H9 (cell line): ENCODE data around the gene CYP24A1. TPM values are rescaled to one million over a fixed set of nuclear protein-coding genes. Genes with fewer than 3 reads are reported as not detected.

Experiments used
- DNase-seq: peaks from one replicate; pipeline ENCODE4 v3.0.0-alpha.2; 2017
- H2AFZ ChIP-seq: one replicate; pipeline ENCODE4 v1.6.1; 2013; ENCODE audit warnings: mild to moderate bottlenecking, low read length, control low read depth, moderate library complexity
- H2AK5ac ChIP-seq: 2 replicates; pipeline ENCODE4 v1.6.1; 2013; ENCODE audit warnings: low read length, control low read depth, mixed read lengths; ENCODE audit not compliant: insufficient read length
- H2BK120ac ChIP-seq: one replicate; pipeline ENCODE4 v1.6.1; 2013; ENCODE audit warnings: low read depth, mild to moderate bottlenecking, low read length, control low read depth, inconsistent platforms; ENCODE audit not compliant: poor library complexity, severe bottlenecking
- H2BK12ac ChIP-seq: 2 replicates; pipeline ENCODE4 v1.6.1; 2013; ENCODE audit warnings: low read length, control low read depth, mixed read lengths, low read depth; ENCODE audit not compliant: insufficient read length
- H2BK15ac ChIP-seq: 2 replicates; pipeline ENCODE4 v1.6.1; 2013; ENCODE audit warnings: low read depth, low read length, control low read depth
- H2BK20ac ChIP-seq: one replicate; pipeline ENCODE4 v1.6.1; 2013; ENCODE audit warnings: low read depth, mild to moderate bottlenecking, low read length, control low read depth, inconsistent platforms; ENCODE audit not compliant: poor library complexity, severe bottlenecking
- H2BK5ac ChIP-seq: 2 replicates; pipeline ENCODE4 v1.6.1; 2013; ENCODE audit warnings: low read length, control low read depth, mixed read lengths; ENCODE audit not compliant: insufficient read length
- H3K14ac ChIP-seq: 2 replicates; pipeline ENCODE4 v1.6.1; 2013; ENCODE audit warnings: low read length, control low read depth; ENCODE audit not compliant: insufficient read depth
- H3K18ac ChIP-seq: 2 replicates; pipeline ENCODE4 v1.6.1; 2013; ENCODE audit warnings: low read depth, mild to moderate bottlenecking, mixed read lengths, low read length, control low read depth; ENCODE audit not compliant: insufficient read length
- H3K23ac ChIP-seq: 2 replicates; pipeline ENCODE4 v1.6.1; 2013; ENCODE audit warnings: low read length, control low read depth, mixed read lengths, low read depth; ENCODE audit not compliant: insufficient read length
- H3K23me2 ChIP-seq: 2 replicates; pipeline ENCODE4 v1.6.1; 2013; ENCODE audit warnings: low read depth, mild to moderate bottlenecking, mixed read lengths, low read length, control low read depth; ENCODE audit not compliant: insufficient read length, poor library complexity, severe bottlenecking
- H3K27ac ChIP-seq: 2 replicates; pipeline ENCODE4 v1.5.1; 2013; ENCODE audit warnings: low read length, control low read depth, mixed read lengths, low read depth; ENCODE audit not compliant: insufficient read length
- H3K27me3 ChIP-seq: 2 replicates; pipeline ENCODE4 v1.6.1; 2013; ENCODE audit warnings: low read length, control low read depth, inconsistent platforms; ENCODE audit not compliant: insufficient read depth
- H3K4ac ChIP-seq: 2 replicates; pipeline ENCODE4 v1.6.1; 2013; ENCODE audit warnings: low read depth, mild to moderate bottlenecking, control low read depth, inconsistent platforms, low read length, moderate library complexity
- H3K4me1 ChIP-seq: 2 replicates; pipeline ENCODE4 v1.6.1; 2013; ENCODE audit warnings: low read length, control low read depth, inconsistent platforms; ENCODE audit not compliant: insufficient read depth
- H3K4me2 ChIP-seq: 2 replicates; pipeline ENCODE4 v1.6.1; 2013; ENCODE audit warnings: low read length, control low read depth, mixed read lengths; ENCODE audit not compliant: insufficient read length, insufficient read depth
- H3K56ac ChIP-seq: 2 replicates; pipeline ENCODE4 v1.6.1; 2013; ENCODE audit warnings: low read depth, mild to moderate bottlenecking, mixed read lengths, low read length, control low read depth; ENCODE audit not compliant: insufficient read length
- H3K79me1 ChIP-seq: 2 replicates; pipeline ENCODE4 v1.6.1; 2013; ENCODE audit warnings: low read depth, mild to moderate bottlenecking, moderate library complexity, low read length, control low read depth, inconsistent platforms; ENCODE audit not compliant: insufficient read depth, poor library complexity, severe bottlenecking
- H3K79me2 ChIP-seq: 2 replicates; pipeline ENCODE4 v1.6.1; 2013; ENCODE audit warnings: low read length, control low read depth, inconsistent platforms; ENCODE audit not compliant: insufficient read depth
- H3K9ac ChIP-seq: 2 replicates; pipeline ENCODE4 v1.6.1; 2013; ENCODE audit warnings: low read length, control low read depth, mixed read lengths; ENCODE audit not compliant: insufficient read length; ENCODE audit errors: extremely low read depth
- H3K9me3 ChIP-seq: one replicate; pipeline ENCODE4 v1.6.1; 2013; ENCODE audit warnings: low read depth, low read length, inconsistent platforms; ENCODE audit not compliant: control insufficient read depth
- H3T11ph ChIP-seq: one replicate; pipeline ENCODE4 v1.6.1; 2013; ENCODE audit warnings: mild to moderate bottlenecking, low read length, control low read depth, inconsistent platforms
- H4K20me1 ChIP-seq: one replicate; pipeline ENCODE4 v1.6.1; 2013; ENCODE audit not compliant: control insufficient read depth, insufficient read length, insufficient read depth
- H4K5ac ChIP-seq: 2 replicates; pipeline ENCODE4 v1.6.1; 2013; ENCODE audit warnings: low read depth, mild to moderate bottlenecking, mixed read lengths, low read length, control low read depth; ENCODE audit not compliant: insufficient read length
- H4K8ac ChIP-seq: replicated peaks from 2 replicates; pipeline ENCODE4 v1.6.1; 2013; ENCODE audit warnings: low read length, control low read depth, mixed read lengths, low read depth; ENCODE audit not compliant: insufficient read length
- H4K91ac ChIP-seq: 2 replicates; pipeline ENCODE4 v1.6.1; 2013; ENCODE audit warnings: low read depth, mild to moderate bottlenecking, moderate library complexity, mixed read lengths, low read length, control low read depth; ENCODE audit not compliant: insufficient read length
- H3K27ac Mint-ChIP-seq, 3 experiments: 2 replicates in 2 of 3; 3 replicates in 1 of 3; pipeline ENCODE4 v1.8.0; 2020 to 2021; ENCODE audit warnings: mixed read lengths in 3 of 3, mild to moderate bottlenecking in 1 of 3, moderate library complexity in 1 of 3
- H3K27me3 Mint-ChIP-seq: 2 replicates; pipeline ENCODE4 v1.8.0; 2021; ENCODE audit warnings: low read depth, mild to moderate bottlenecking, moderate library complexity, mixed read lengths
- H3K36me3 Mint-ChIP-seq, 3 experiments: 2 replicates in 2 of 3; 3 replicates in 1 of 3; pipeline ENCODE4 v1.8.0; 2020 to 2021; ENCODE audit warnings: low read depth in 3 of 3, mixed read lengths in 3 of 3; ENCODE audit not compliant: insufficient read depth in 1 of 3
- H3K4me1 Mint-ChIP-seq, 2 experiments: 2 replicates each; pipeline ENCODE4 v1.8.0; 2020; ENCODE audit warnings: mixed read lengths in 2 of 2
- H3K4me3 Mint-ChIP-seq, 2 experiments: 2 replicates in 1 of 2; 3 replicates in 1 of 2; pipeline ENCODE4 v1.8.0; 2020 to 2021; ENCODE audit warnings: mild to moderate bottlenecking in 2 of 2, mixed read lengths in 2 of 2, moderate library complexity in 1 of 2
- H3K9me3 Mint-ChIP-seq, 2 experiments: 2 replicates in 1 of 2; 3 replicates in 1 of 2; pipeline ENCODE4 v1.8.0; 2020; ENCODE audit warnings: mild to moderate bottlenecking in 2 of 2, mixed read lengths in 2 of 2, moderate library complexity in 1 of 2
- CTCF ChIP-seq: fragments of 200-600 bp; sonication (generic); conservative IDR thresholded peaks from 3 replicates; pipeline ENCODE4 v1.8.0; 2021; ENCODE audit warnings: antibody characterized with exemption, mild to moderate bottlenecking
- WGBS: extraction: QIAGEN DNeasy Blood & Tissue Kit; methylation state at CpG from one replicate; pipeline ENCODE4 v1.1.7; 2013; ENCODE audit warnings: missing lambda C conversion rate, low lambda C conversion rate, mixed read lengths; ENCODE audit not compliant: insufficient read length; ENCODE audit errors: extremely low coverage; 5-methylcytosine and 5-hydroxymethylcytosine counted together
- total RNA-seq: library from RNA; stranded (reverse); gene quantifications from 2 replicates; pipeline ENCODE4 v1.2.1, GENCODE V29; 2021

Gene CYP24A1
- total RNA-seq, 1 experiment from 2014 or later: not detected

DNA sequence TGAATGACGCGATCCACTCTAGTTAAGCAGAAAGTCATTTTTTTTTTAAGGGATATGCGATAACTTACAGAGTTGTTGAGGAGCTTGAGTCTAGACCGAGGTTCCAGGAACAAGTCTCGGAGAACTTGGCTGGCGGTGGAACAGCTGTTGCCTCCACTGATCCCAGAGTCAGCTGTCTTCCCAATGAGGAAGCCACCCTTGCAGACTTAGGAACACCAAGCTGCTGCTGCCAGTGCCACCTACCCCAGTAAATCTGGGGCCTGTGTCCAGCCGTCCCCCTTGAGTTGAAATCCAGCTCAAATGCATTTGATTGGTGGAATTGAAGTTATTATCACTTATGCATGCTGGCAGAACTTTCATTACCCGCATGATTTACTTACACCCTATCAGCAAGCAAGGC, 40.8 kb upstream of the CYP24A1 start:
- no peak for DNase-seq
- no peak overlapping the region for H3K4me2 ChIP-seq
- peaks cover 3% of the 10 kb centered on the region for H3K79me1 ChIP-seq
- WGBS: no CpG with 5 or more reads among the region's 8 CpGs
- no peak overlapping the region for H3K4ac ChIP-seq
- Mint-ChIP-seq H3K27me3 (no peaks in the 10 kb centered on the region), H3K9me3 (no peaks in the 10 kb centered on the region), H3K36me3 (peaks cover 36 to 64% (median 44%) of the 10 kb centered on the region in 3 experiments; a peak in 6 of 7 replicates), H3K4me1 (peaks cover 6 to 7% of the 10 kb centered on the region in 2 experiments), H3K27ac (0 out of 7 replicates have a peak overlapping the region, but pooled peaks of 1 of the 3 experiments have one; percentile 21), H3K4me3 (no peak overlapping the region)
- no peak overlapping the region for H3K56ac ChIP-seq
- no peak overlapping the region for H3K14ac ChIP-seq
- H3K27ac ChIP-seq: no peak overlapping the region
- H3K9me3 ChIP-seq: no peaks in the 10 kb centered on the region
- H2BK12ac ChIP-seq: no peak overlapping the region
- H2BK15ac ChIP-seq: no peak overlapping the region
- no peak for TF ChIP-seq CTCF
- no peak overlapping the region for H3K23ac ChIP-seq
- H3K23me2 ChIP-seq: no peaks in the 10 kb centered on the region
- H3K27me3 ChIP-seq: no peaks in the 10 kb centered on the region
- H2AFZ ChIP-seq: no peak overlapping the region
- no peak overlapping the region for H4K8ac ChIP-seq
- H3T11ph ChIP-seq: no peak overlapping the region
- no peak overlapping the region for H4K5ac ChIP-seq
- no peak overlapping the region for H2AK5ac ChIP-seq
- H2BK20ac ChIP-seq: no peak overlapping the region
- no peak overlapping the region for H2BK5ac ChIP-seq
- H3K18ac ChIP-seq: no peak overlapping the region
- no peaks in the 10 kb centered on the region for H4K20me1 ChIP-seq
- H2BK120ac ChIP-seq: no peak overlapping the region
- H3K79me2 ChIP-seq: peaks cover 25% of the 10 kb centered on the region; the same call in 1 of the 2 replicates
- H3K9ac ChIP-seq: no peak overlapping the region
- H3K4me1 ChIP-seq: no peaks in the 10 kb centered on the region
- H4K91ac ChIP-seq: no peak overlapping the region
